T-helper 1 cell treated with Interleukin-12 subunit alpha and Interleukin-12 subunit beta and Interleukin-4 antibody, amounts not matched to agents 30 μg/mL and 1 μg/mL, for 36 hours (primary cell): ENCODE measurements around the gene GLI2.

Source experiments
- H3K27ac Mint-ChIP-seq: one replicate; pipeline ENCODE4 v1.8.0; 2021; ENCODE audit warnings: mild to moderate bottlenecking, mixed read lengths
- H3K27me3 Mint-ChIP-seq: one replicate; pipeline ENCODE4 v1.8.0; 2021; ENCODE audit warnings: low read depth, mixed read lengths
- H3K36me3 Mint-ChIP-seq: one replicate; pipeline ENCODE4 v1.8.0; 2021; ENCODE audit warnings: low read depth, mixed read lengths
- H3K4me1 Mint-ChIP-seq: one replicate; pipeline ENCODE4 v1.8.0; 2021; ENCODE audit warnings: low read depth, mixed read lengths
- H3K4me3 Mint-ChIP-seq: one replicate; pipeline ENCODE4 v1.8.0; 2021; ENCODE audit warnings: mild to moderate bottlenecking, moderate library complexity, mixed read lengths
- H3K9me3 Mint-ChIP-seq: one replicate; pipeline ENCODE4 v1.8.0; 2021; ENCODE audit warnings: mixed read lengths

Gene GLI2

DNA sequence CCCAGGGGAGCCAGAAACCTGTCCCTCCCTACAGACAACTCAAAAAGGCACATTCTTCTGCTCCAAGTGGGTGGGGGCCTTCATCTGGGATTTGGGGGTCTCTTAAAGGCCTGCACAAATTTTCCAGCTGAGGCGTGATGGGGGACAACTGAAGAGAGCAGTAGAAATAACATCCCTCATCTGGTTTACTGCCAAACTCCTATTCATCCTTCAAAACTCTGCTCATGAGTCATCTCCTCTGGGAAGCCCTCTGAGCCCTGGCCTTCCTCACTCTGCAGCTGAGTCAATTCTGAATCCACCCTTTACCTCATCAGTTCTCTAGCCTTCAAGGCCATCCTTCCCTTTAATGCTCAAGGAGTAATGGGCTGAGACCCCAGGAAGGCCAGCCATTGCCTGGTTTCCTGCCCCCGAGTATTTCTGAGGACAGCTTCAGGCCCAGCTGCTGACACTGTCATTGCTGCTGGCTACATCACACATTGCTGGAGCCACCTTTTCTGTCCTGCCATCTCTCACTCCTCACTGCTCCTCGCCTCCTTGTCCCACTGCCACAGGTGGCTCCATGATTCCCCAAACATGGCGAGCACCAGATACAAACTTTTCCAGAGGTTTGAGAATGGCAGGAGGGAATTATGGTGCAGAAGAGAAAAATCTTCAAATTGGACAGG, 32.2 kb upstream of the GLI2 start:
- Mint-ChIP-seq H3K27ac (no peak overlapping the region), H3K4me3 (no peak overlapping the region), H3K4me1 (no peaks in the 10 kb centered on the region), H3K36me3 (no peaks in the 10 kb centered on the region), H3K9me3 (no peaks in the 10 kb centered on the region), H3K27me3 (peaks cover 9% of the 10 kb centered on the region)

GRCh38 chr2:120704696-120705095, 31.0 kb upstream of the GLI2 start:
- Mint-ChIP-seq H3K27me3 (peaks cover 10% of the 10 kb centered on the region), H3K36me3 (no peaks in the 10 kb centered on the region), H3K4me1 (no peaks in the 10 kb centered on the region), H3K9me3 (no peaks in the 10 kb centered on the region), H3K4me3 (no peak overlapping the region), H3K27ac (no peak overlapping the region)

GRCh38 chr2:120707816-120708215, 27.9 kb upstream of the GLI2 start:
- H3K4me1 Mint-ChIP-seq = peaks cover 8% of the 10 kb centered on the region
- H3K36me3 Mint-ChIP-seq = no peaks in the 10 kb centered on the region
- no peak overlapping the region for H3K27ac Mint-ChIP-seq
- no peak overlapping the region for H3K4me3 Mint-ChIP-seq
- H3K27me3 Mint-ChIP-seq = peaks cover 16% of the 10 kb centered on the region
- H3K9me3 Mint-ChIP-seq = no peaks in the 10 kb centered on the region

GRCh38 chr2:120708944-120709607, 26.6 kb upstream of the GLI2 start:
- H3K9me3 Mint-ChIP-seq = no peaks in the 10 kb centered on the region
- peaks cover 8% of the 10 kb centered on the region for H3K4me1 Mint-ChIP-seq
- no peak overlapping the region for H3K27ac Mint-ChIP-seq
- H3K27me3 Mint-ChIP-seq = peaks cover 16% of the 10 kb centered on the region
- no peak overlapping the region for H3K4me3 Mint-ChIP-seq
- no peaks in the 10 kb centered on the region for H3K36me3 Mint-ChIP-seq

GRCh38 chr2:120709608-120710041, 26.0 kb upstream of the GLI2 start:
- H3K36me3 Mint-ChIP-seq = no peaks in the 10 kb centered on the region
- no peak overlapping the region for H3K4me3 Mint-ChIP-seq
- H3K4me1 Mint-ChIP-seq = peaks cover 8% of the 10 kb centered on the region
- no peaks in the 10 kb centered on the region for H3K9me3 Mint-ChIP-seq
- H3K27me3 Mint-ChIP-seq = peaks cover 16% of the 10 kb centered on the region
- H3K27ac Mint-ChIP-seq = no peak overlapping the region

- peaks cover 8% of the 10 kb centered on the region for H3K4me1 Mint-ChIP-seq
- H3K27ac Mint-ChIP-seq = no peak overlapping the region
- no peak overlapping the region for H3K4me3 Mint-ChIP-seq
- H3K27me3 Mint-ChIP-seq = peaks cover 17% of the 10 kb centered on the region
- H3K36me3 Mint-ChIP-seq = no peaks in the 10 kb centered on the region
- no peaks in the 10 kb centered on the region for H3K9me3 Mint-ChIP-seq
These were observed 25.4 kb upstream of the GLI2 start for GRCh38 chr2:120710256-120710655.

DNA sequence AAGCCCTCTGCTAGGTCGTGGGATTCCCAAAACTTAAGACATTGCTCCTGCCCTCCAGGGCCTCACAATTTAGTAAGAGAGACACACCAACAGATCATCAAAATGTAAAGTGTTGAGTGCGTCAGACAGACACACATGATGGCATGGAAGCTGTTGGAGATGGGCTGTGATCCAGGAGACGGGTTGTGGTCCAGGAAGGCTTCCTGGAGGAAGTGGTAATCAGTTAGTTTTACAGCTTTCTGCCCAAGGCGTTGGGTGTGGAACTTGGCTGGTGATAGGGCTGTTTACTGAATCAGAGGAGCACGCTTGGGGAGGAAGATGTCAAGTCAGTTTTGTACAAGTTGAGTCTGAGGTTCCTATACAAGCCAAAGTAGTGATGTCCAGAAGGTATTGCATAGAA, 24.0 kb upstream of the GLI2 start:
- Mint-ChIP-seq H3K27me3 (peaks cover 21% of the 10 kb centered on the region), H3K4me1 (peaks cover 8% of the 10 kb centered on the region), H3K4me3 (no peak overlapping the region), H3K36me3 (no peaks in the 10 kb centered on the region), H3K9me3 (no peaks in the 10 kb centered on the region), H3K27ac (no peak overlapping the region)

DNA sequence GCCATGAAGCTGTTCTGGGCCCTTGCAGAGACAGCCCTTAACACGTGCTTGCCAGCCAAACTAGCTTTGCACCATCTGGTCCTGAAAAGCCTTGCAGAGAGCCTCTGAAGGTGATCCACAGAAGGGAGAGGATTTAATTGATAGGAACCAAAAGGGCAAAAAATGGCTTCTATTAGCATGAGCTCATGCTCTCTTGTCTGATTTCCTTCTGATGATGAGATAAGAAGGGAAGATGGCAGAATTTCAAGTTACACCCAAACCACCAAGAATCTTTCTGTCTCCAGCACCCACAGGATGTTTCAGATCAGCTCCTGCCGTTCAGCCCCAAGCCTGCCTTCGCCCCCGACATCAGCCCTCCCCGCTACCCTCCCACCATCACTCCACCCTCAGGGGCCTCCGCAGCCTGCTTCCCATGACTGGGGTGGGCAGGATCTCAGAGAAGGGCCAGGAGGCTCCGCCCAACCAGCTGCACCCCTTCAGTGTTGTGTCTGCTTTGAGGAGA, 23.4 kb upstream of the GLI2 start:
- Mint-ChIP-seq H3K36me3 (no peaks in the 10 kb centered on the region), H3K4me3 (no peak overlapping the region), H3K9me3 (no peaks in the 10 kb centered on the region), H3K27me3 (peaks cover 17% of the 10 kb centered on the region), H3K4me1 (peaks cover 8% of the 10 kb centered on the region), H3K27ac (no peak overlapping the region)

DNA sequence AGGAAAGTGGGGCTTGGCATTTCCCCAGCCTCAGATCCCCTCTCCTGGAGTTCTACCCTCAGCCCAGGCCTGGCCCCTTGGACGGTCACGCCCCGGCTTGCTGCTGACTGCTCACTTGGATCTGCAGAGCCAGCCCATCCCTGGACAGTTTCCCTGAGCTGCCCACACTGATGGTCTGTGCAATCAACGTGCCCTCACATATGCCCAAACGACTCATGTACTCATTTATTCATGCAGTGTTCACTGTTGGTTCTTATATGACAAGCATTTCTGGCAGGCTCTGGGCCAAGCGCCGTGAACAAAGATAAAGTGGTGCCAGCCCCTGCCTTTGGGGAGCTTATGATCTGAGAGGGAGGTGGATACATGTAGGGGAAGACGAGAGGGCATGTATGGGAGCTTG, 20.3 kb upstream of the GLI2 start:
- no peaks in the 10 kb centered on the region for H3K36me3 Mint-ChIP-seq

DNA sequence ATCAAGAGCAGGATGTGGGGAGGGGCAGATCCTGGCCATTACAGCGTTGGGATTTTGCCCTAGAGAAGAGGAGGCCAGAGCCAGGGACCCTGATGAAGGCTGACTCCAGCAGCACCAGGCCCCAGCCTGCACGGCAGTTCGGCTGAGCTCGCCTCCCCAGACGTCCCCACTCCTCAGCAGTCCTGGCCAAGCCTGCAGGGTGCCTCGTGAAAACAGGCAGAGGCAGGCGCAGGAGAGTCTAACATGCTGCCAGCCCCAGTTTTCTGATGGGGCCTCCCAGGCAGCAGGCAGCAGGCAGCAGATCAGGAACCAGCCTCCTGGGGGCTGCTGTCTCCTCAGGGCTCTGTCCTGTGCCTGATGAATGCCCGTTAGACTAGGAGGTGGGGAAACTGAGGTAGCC, 19.7 kb upstream of the GLI2 start:
- no peak overlapping the region for H3K4me3 Mint-ChIP-seq
- peaks cover 11% of the 10 kb centered on the region for H3K27me3 Mint-ChIP-seq
- H3K4me1 Mint-ChIP-seq = peaks cover 8% of the 10 kb centered on the region
- no peaks in the 10 kb centered on the region for H3K36me3 Mint-ChIP-seq
- H3K9me3 Mint-ChIP-seq = no peaks in the 10 kb centered on the region
- no peak overlapping the region for H3K27ac Mint-ChIP-seq

More for the DNA sequence above, 20.3 kb upstream of the GLI2 start:
- Mint-ChIP-seq H3K4me1 (peaks cover 8% of the 10 kb centered on the region), H3K4me3 (no peak overlapping the region), H3K9me3 (no peaks in the 10 kb centered on the region), H3K27me3 (peaks cover 11% of the 10 kb centered on the region), H3K27ac (no peak overlapping the region)

DNA sequence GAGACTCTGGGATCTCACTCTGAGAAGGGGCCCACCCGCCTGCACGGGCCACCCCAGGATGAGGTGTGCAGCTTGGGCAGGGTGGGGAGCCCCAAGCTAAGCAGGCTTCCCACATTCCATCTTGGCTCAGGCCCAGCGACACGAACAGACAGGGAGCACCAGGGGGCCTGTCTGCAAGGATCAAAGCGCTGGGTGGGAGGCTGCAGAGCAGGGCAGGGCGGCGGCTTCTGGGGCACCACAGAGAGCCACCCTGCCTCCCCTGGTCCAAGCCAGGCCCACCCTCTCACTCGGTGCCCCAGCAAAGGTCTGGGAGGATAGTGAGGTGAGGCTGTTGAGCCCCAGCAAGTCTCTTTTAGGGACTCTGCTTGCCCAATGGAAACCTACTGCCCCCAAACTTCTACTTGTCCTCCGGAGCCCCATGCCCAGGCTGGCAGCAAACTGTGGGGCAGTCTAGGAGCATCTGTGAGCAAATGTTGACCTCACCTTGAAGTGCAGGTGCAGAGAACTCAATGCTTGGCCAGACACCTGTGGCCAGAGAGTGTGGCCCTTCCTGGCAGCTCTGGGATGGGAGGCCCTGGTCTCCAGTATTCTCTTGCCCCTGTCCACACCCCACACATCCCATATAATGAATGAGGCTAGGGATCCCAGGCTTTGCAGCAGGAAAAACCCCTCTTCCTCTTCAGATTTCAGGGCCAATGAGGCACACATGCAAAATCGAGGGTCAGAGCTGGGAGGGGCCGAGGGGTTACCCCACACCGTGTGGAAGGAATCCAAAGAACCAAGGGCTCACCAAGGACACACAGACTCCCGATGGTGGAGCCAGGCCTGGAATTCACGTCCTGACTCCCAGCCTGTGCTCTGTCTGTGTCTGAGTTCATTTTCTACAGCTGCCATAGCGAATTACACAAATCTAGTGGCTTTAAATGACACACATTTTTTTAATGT, 18.8 kb upstream of the GLI2 start:
- Mint-ChIP-seq H3K36me3 (no peaks in the 10 kb centered on the region), H3K4me1 (peaks cover 5% of the 10 kb centered on the region), H3K9me3 (no peaks in the 10 kb centered on the region), H3K27me3 (peaks cover 9% of the 10 kb centered on the region), H3K4me3 (no peak overlapping the region), H3K27ac (no peak overlapping the region)

- Mint-ChIP-seq H3K4me1 (no peaks in the 10 kb centered on the region), H3K9me3 (no peaks in the 10 kb centered on the region), H3K27me3 (peaks cover 8% of the 10 kb centered on the region), H3K36me3 (no peaks in the 10 kb centered on the region), H3K4me3 (no peak overlapping the region), H3K27ac (no peak overlapping the region)
These were observed 16.2 kb upstream of the GLI2 start for GRCh38 chr2:120719491-120719890.

DNA sequence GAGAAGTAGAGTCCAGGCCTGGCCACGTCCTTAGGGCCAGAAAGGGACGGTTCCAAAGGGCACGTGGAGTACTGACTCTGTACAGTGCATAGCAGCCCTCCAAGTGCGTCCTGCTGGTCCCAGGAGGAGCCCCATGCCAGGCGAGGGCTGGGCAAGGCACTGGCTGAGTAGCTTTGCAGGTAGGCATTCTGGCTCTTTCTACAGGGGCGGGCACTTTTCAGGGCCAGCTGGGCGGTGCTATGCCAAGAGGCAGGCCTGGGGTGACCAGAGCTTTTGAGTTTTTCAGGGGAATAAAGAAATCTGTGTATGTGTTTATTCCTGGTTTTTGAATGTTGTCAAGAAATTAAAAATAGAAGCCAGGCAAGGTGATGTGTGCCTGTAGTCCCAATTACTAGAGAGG, 15.4 kb upstream of the GLI2 start:
- no peaks in the 10 kb centered on the region for H3K4me1 Mint-ChIP-seq
- peaks cover 7% of the 10 kb centered on the region for H3K27me3 Mint-ChIP-seq
- no peak overlapping the region for H3K27ac Mint-ChIP-seq
- H3K4me3 Mint-ChIP-seq = no peak overlapping the region
- no peaks in the 10 kb centered on the region for H3K36me3 Mint-ChIP-seq
- H3K9me3 Mint-ChIP-seq = no peaks in the 10 kb centered on the region

- Mint-ChIP-seq H3K4me3 (no peak overlapping the region), H3K27me3 (peaks cover 5% of the 10 kb centered on the region), H3K36me3 (no peaks in the 10 kb centered on the region), H3K27ac (no peak overlapping the region), H3K4me1 (no peaks in the 10 kb centered on the region), H3K9me3 (no peaks in the 10 kb centered on the region)
These were observed 14.8 kb upstream of the GLI2 start for GRCh38 chr2:120720746-120721375.
